HepG2 (cell line): ENCODE data around the gene PLSCR1.
"Not testable (repeated sequence)": the region's sequence is repeated elsewhere in the genome, so short reads cannot be mapped to it uniquely, and the experiment has no call there.

Source experiments
- BCL6 ChIP-seq: IDR thresholded peaks from 2 replicates; pipeline ENCODE4 v1.6.1; 2016; ENCODE audit warnings: missing genetic modification reagents, missing compliant biosample characterization
- CEBPB ChIP-seq: IDR thresholded peaks from 2 replicates; pipeline ENCODE4 v1.6.1; 2011; ENCODE audit warnings: low read depth, low read length, improper control_type of control experiment, borderline replicate concordance
- EZH2 ChIP-seq: conservative IDR thresholded peaks from 2 replicates; pipeline ENCODE4 v1.6.1; 2012; ENCODE audit warnings: mild to moderate bottlenecking, low read depth, low read length, moderate library complexity
- SAFB2 ChIP-seq: sonication (generic); formaldehyde crosslinking; IDR thresholded peaks from 2 replicates; pipeline ENCODE4 v1.5.1; 2020; ENCODE audit warnings: missing genetic modification reagents, low read depth, mild to moderate bottlenecking, borderline replicate concordance
- TCF12 ChIP-seq, 2 experiments: fragments of 450-650 bp in 1 of 2; sonication (generic) in 1 of 2; formaldehyde crosslinking in 1 of 2; IDR thresholded peaks; 2 replicates each; pipeline versions ENCODE4 v1.6.1 to v1.8.0; 2017 to 2022; ENCODE audit warnings: antibody characterized with exemption in 1 of 2, mild to moderate bottlenecking in 1 of 2, missing genetic modification reagents in 1 of 2, moderate library complexity in 1 of 2
- ZNF563 ChIP-seq: sonication (generic); formaldehyde crosslinking; IDR thresholded peaks from 2 replicates; pipeline ENCODE4 v1.8.0; 2022; ENCODE audit warnings: mild to moderate bottlenecking, moderate library complexity, missing genetic modification reagents
- TF ChIP-seq, protein P1 (sequence below), 2 experiments: IDR thresholded peaks; 2 replicates each; pipeline ENCODE4 v1.6.1; 2011 to 2012; ENCODE audit warnings: low read length in 2 of 2, borderline replicate concordance in 1 of 2, low read depth in 1 of 2, mild to moderate bottlenecking in 1 of 2, moderate library complexity in 1 of 2
- TF ChIP-seq, protein P2 (sequence below): sonication (generic); formaldehyde crosslinking; conservative IDR thresholded peaks from 2 replicates; pipeline ENCODE4 v1.4.0; 2020; ENCODE audit warnings: missing genetic modification reagents
- TF ChIP-seq, protein P3 (sequence below): sonication (generic); formaldehyde crosslinking; IDR thresholded peaks from 2 replicates; pipeline ENCODE4 v1.5.0; 2020; ENCODE audit warnings: missing genetic modification reagents
- TF ChIP-seq, protein P4 (sequence below): sonication (generic); formaldehyde crosslinking; IDR thresholded peaks from 2 replicates; pipeline ENCODE4 v1.4.0; 2020; ENCODE audit warnings: missing genetic modification reagents, borderline replicate concordance
- TF ChIP-seq, protein P5 (sequence below): sonication (generic); formaldehyde crosslinking; IDR thresholded peaks from 2 replicates; pipeline ENCODE4 v1.4.0; 2020; ENCODE audit warnings: low read depth, missing genetic modification reagents

DNA sequence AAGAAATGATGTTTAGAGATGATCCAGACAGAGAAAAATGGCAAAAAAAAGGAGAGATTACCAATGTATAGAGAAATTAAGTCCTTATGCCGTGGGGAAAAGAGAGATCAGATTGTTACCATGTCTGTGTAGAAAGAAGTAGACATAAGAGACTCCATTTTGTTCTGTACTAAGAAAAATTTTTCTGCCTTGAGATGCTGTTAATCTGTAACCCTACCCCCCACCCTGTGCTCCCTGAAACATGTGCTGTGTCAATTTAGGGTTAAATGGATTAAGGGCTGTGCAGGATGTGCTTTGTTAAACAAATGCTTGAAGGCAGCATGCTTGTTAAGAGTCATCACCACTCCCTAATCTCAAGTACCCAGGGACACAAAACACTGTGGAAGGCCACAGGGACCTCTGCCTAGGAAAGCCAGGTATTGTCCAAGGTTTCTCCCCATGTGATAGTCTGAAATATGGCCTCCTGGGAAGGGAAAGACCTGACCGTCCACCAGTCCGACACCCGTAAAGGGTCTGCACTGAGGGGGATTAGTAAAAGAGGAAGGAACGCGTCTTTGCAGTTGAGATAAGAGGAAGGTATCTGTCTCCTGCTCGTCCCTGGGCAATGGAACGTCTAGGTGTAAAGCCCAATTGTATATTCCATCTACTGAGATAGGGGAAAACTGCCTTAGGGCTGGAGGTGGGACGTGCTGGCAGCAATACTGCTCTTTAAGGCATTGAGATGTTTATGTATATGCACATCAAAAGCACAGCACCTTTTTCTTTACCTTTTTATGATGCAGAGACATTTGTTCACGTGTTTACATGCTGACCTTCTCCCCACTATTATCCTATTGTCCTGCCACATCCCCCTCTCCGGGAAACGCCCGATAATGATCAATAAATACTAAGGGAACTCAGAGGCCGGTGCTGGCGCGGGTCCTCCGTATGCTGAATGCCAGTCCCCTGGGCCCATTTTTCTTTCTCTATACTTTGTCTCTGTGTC, 21.9 kb downstream of the PLSCR1 start:
- TF ChIP-seq CEBPB; EZH2; SAFB2 (CRISPR knock-in tag); ZNF563; TCF12 (IDR thresholded peaks at IDR 0.05); TCF12 (CRISPR knock-in tag; IDR thresholded peaks at IDR 0.05); BCL6: not testable (repeated sequence)
- TF ChIP-seq, protein P1, sequence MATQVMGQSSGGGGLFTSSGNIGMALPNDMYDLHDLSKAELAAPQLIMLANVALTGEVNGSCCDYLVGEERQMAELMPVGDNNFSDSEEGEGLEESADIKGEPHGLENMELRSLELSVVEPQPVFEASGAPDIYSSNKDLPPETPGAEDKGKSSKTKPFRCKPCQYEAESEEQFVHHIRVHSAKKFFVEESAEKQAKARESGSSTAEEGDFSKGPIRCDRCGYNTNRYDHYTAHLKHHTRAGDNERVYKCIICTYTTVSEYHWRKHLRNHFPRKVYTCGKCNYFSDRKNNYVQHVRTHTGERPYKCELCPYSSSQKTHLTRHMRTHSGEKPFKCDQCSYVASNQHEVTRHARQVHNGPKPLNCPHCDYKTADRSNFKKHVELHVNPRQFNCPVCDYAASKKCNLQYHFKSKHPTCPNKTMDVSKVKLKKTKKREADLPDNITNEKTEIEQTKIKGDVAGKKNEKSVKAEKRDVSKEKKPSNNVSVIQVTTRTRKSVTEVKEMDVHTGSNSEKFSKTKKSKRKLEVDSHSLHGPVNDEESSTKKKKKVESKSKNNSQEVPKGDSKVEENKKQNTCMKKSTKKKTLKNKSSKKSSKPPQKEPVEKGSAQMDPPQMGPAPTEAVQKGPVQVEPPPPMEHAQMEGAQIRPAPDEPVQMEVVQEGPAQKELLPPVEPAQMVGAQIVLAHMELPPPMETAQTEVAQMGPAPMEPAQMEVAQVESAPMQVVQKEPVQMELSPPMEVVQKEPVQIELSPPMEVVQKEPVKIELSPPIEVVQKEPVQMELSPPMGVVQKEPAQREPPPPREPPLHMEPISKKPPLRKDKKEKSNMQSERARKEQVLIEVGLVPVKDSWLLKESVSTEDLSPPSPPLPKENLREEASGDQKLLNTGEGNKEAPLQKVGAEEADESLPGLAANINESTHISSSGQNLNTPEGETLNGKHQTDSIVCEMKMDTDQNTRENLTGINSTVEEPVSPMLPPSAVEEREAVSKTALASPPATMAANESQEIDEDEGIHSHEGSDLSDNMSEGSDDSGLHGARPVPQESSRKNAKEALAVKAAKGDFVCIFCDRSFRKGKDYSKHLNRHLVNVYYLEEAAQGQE (IDR thresholded peaks at IDR 0.05; ENCODE audit: borderline replicate concordance in 1 of 2, low read depth in 1 of 2, low read length in 2 of 2): not testable (repeated sequence)
- TF ChIP-seq, protein P2, sequence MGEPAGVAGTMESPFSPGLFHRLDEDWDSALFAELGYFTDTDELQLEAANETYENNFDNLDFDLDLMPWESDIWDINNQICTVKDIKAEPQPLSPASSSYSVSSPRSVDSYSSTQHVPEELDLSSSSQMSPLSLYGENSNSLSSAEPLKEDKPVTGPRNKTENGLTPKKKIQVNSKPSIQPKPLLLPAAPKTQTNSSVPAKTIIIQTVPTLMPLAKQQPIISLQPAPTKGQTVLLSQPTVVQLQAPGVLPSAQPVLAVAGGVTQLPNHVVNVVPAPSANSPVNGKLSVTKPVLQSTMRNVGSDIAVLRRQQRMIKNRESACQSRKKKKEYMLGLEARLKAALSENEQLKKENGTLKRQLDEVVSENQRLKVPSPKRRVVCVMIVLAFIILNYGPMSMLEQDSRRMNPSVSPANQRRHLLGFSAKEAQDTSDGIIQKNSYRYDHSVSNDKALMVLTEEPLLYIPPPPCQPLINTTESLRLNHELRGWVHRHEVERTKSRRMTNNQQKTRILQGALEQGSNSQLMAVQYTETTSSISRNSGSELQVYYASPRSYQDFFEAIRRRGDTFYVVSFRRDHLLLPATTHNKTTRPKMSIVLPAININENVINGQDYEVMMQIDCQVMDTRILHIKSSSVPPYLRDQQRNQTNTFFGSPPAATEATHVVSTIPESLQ: not testable (repeated sequence)
- TF ChIP-seq, protein P3, sequence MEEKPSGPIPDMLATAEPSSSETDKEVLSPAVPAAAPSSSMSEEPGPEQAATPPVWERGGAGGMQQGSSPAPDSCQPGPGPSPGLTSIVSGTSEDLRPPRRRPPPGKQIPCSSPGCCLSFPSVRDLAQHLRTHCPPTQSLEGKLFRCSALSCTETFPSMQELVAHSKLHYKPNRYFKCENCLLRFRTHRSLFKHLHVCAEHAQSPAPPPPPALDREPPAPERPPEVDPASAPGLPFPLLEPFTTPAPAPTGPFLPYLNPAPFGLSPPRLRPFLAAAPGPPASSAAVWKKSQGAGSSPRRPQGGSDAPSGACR: not testable (repeated sequence)
- TF ChIP-seq, protein P4, sequence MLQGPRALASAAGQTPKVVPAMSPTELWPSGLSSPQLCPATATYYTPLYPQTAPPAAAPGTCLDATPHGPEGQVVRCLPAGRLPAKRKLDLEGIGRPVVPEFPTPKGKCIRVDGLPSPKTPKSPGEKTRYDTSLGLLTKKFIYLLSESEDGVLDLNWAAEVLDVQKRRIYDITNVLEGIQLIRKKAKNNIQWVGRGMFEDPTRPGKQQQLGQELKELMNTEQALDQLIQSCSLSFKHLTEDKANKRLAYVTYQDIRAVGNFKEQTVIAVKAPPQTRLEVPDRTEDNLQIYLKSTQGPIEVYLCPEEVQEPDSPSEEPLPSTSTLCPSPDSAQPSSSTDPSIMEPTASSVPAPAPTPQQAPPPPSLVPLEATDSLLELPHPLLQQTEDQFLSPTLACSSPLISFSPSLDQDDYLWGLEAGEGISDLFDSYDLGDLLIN (CRISPR knock-in tag): not testable (repeated sequence)
- TF ChIP-seq, protein P5, sequence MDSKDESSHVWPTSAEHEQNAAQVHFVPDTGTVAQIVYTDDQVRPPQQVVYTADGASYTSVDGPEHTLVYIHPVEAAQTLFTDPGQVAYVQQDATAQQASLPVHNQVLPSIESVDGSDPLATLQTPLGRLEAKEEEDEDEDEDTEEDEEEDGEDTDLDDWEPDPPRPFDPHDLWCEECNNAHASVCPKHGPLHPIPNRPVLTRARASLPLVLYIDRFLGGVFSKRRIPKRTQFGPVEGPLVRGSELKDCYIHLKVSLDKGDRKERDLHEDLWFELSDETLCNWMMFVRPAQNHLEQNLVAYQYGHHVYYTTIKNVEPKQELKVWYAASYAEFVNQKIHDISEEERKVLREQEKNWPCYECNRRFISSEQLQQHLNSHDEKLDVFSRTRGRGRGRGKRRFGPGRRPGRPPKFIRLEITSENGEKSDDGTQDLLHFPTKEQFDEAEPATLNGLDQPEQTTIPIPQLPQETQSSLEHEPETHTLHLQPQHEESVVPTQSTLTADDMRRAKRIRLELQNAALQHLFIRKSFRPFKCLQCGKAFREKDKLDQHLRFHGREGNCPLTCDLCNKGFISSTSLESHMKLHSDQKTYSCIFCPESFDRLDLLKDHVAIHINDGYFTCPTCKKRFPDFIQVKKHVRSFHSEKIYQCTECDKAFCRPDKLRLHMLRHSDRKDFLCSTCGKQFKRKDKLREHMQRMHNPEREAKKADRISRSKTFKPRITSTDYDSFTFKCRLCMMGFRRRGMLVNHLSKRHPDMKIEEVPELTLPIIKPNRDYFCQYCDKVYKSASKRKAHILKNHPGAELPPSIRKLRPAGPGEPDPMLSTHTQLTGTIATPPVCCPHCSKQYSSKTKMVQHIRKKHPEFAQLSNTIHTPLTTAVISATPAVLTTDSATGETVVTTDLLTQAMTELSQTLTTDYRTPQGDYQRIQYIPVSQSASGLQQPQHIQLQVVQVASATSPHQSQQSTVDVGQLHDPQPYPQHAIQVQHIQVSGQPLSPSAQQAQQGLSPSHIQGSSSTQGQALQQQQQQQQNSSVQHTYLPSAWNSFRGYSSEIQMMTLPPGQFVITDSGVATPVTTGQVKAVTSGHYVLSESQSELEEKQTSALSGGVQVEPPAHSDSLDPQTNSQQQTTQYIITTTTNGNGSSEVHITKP (CRISPR knock-in tag): not testable (repeated sequence)
